Epidermal melanocyte (primary cell): ENCODE results near the gene LCK.

ENCODE experiments used
- DNase-seq: peaks from one replicate; pipeline ENCODE4 v3.0.0; 2011; ENCODE audit warnings: low spot score; ENCODE audit not compliant: insufficient read length

The LCK gene

DNA sequence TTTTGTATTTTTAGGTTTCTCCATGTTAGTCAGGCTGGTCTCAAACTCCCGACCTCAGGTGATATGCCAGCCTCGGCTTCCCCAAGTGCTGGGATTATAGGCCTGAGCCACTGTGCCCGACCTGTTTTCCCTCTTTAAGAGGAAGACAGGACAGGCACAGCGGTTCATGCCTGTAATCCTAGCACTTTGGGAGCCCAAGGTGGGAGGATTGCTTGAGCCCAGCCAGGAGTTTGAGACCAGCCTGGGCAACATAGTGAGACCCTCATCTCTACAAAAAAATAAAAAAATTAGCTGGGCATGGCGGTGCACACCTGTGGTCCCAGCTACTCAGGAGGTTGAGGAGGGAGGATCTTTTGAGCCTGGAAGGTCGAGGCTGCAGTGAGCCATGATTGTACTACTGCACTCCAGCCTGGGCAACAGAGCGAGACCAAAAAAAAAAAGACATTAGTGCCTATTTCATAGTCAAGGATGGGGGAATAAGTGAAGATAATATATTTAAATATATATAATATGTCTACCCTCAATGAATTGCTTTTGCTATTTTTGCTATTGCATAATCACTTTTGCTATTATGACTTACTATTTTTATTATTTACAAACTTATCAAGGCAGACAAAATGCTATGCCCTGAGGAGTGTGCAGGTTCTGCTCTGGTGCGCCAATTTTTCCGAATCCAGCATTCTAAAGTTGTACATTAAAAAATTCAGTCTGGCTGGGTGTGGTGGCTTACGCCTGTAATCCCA lies 67.2 kb downstream of the LCK start:
- no peak for DNase-seq

DNA sequence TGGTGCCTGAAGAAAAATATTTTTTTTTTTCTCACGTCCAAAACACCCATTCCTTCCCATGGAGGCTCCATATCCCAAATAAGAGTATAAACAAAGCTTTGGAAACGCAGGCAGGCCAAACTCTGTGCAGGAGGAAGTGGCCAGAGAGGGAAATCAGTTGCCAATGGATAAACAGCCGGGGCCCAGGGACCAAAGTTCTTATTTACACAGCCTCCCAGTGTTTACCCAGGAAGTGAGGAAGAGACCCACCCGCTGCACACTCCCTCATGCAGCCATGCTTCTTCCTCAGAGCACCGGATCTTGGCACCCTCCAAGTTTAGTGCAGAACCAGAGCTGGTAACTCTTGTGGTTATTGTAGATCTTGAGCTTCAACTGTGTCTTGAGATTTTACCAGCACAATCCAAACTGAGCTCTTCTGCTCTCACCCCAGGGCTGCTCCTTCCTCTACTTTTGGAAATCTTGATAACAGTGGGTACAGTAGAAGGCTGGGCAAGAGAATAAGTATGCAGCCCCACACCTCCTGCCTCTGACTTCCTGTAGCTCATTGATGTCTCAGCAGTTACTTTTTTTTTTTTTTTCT lies 70.7 kb downstream of the LCK start:
- no peak for DNase-seq

DNA sequence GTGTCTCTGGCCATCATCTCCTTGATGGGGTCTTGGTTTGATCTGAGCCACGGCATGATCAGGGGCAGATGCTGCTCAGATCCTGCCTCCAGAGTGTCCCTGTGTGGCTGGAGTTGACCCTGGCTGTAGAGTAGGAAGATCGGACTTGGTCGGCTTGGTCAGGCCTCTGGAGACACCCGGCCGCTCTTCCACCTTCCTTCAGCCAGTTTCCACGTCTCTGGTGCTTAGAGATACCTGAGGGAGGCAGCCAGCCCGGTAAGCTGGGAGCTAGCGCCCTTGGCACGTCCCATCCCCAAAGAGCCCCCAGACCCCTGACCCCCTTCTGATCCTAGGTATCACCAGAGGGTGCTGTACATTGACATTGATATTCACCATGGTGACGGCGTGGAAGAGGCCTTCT lies 76.1 kb downstream of the LCK start:
- DNase-seq: no peak

DNA sequence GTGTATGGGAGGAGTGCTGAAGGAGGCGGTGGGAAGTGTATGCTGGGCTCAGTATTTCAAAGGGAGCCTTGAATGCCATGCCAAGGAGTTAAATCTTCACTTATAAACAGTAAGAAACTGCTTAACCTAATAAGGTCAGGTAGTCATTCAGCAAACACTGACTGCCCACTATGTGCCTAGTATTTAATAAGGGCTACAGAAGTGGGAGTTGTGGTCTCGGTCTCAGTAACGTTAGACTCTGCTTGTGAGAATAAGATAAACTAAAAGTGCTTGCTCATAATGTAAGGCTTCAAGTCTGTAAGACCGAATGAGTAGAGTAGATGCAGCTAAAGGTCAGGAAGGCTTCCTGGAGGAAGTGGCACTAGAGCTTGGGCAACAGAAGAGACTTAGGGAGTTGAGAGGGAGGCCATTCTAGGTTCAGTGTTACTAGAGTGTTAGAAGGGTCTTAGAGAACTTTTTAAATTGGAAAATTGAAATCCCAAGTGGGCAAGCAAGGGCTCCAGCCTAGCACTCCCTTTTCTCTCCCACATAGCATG lies 78.9 kb downstream of the LCK start:
- DNase-seq: no peak

DNA sequence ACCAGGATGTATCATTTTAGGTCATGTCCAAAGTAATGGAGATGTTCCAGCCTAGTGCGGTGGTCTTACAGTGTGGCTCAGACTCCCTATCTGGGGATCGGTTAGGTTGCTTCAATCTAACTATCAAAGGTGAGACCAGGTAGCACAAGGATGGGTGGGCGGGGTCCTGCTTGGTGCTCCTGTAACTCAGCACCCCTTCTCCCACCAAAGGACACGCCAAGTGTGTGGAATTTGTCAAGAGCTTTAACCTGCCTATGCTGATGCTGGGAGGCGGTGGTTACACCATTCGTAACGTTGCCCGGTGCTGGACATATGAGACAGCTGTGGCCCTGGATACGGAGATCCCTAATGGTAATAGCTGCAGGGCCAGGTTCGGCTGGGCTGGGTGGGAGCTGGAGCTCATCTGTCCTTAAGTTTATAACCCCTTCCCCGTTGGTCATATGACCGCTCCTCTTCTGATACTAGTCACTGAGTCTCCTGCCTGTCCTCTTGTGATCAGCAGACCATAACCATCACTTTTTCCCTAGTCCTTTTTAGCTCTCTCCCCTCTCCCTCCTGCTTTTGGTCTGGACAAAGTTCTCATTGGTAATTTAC lies 79.6 kb downstream of the LCK start:
- DNase-seq: no peak

DNA sequence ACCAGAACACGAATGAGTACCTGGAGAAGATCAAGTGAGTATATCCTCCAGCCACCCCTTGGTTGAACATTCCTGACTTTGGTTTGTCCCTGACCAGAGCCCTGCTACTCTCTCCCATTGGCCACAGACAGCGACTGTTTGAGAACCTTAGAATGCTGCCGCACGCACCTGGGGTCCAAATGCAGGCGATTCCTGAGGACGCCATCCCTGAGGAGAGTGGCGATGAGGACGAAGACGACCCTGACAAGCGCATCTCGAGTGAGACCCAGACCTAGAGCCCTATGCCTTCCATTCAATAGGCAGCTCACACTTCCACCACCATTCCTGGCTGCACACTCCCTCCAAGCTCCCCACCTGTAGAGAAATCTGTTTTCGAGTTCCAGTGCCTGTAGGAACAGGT lies 80.5 kb downstream of the LCK start:
- no peak for DNase-seq

DNA sequence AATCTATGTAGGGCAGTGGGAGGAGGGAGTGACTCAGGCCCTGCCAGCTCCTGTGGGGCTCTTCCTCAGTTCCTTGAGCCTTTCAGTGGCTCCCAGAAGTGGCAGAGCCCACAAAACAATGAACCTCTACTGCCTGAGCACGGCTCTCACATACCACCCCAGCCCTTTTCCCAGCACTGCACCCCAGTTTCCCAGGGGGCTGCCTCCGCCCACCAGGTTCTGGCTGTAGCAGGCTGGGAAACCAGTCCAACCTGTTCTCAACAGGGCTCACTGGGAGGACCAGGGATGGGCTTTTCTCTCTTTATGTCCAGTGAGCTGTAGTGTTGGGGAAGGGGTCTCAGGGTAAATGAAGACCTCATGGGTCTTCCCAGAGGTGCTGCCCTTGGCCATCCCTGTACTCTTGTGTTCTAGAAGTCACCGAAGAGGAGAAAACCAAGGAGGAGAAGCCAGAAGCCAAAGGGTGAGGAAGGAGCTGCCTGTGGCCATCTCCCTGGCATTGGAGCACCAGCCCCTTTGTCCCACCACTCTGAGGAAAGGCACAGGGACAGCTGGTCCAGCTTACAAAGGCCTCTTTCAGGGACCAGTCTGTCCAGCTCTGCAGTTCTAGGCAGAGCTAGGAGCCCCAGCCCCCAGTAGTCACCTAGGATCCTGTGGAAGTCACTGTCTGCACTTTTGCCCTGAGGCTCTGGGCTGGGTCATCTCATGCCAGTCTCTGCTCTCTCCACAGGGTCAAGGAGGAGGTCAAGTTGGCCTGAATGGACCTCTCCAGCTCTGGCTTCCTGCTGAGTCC lies 81.4 kb downstream of the LCK start:
- no peak for DNase-seq

DNA sequence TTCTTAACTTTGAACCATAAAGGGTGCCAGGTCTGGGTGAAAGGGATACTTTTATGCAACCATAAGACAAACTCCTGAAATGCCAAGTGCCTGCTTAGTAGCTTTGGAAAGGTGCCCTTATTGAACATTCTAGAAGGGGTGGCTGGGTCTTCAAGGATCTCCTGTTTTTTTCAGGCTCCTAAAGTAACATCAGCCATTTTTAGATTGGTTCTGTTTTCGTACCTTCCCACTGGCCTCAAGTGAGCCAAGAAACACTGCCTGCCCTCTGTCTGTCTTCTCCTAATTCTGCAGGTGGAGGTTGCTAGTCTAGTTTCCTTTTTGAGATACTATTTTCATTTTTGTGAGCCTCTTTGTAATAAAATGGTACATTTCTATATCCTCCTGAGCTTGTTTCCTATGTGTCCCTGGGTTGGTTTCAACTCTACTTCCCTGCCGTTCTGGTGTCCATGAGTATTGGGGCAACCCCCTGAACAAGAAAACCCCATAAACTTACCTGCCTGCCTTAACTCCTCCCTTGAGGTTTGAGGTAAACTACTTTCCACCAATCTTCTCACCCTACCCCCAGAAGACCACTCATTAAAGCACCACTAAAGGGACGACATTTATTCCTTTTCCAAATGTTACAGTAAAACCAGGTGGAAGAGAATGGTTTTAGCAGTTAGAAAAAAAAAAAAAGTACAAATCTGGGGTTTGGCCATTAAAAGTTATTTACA lies 82.3 kb downstream of the LCK start:
- DNase-seq: no peak

DNA sequence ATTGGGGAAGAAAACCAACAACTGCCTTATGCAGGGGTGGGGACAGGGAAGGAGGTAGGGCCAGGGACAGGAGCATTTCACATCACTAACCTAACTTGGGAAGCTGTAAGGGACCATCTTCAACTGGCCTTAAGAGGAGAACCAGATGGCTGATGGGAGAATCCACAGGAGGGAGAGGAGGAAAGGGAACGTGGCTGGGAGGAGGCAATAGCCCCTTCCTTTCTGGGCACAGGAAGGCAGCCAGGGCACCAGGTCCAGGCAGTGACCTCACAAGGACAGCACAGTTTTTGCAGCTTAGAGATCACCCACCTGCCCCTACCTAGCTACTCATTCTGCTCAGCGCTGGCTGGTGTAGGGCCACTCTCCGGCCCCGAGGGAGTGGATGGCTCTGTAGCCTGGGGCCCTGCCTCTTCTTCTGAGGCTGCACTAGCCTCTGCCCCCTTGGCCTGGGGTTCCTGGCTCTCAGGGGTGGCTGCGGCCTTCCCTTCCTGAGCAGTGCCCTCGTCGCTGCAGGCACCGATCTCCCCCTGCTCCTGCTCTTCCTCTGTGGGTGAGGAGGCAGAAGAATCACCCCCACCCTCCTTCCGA lies 83.3 kb downstream of the LCK start:
- DNase-seq: no peak

DNA sequence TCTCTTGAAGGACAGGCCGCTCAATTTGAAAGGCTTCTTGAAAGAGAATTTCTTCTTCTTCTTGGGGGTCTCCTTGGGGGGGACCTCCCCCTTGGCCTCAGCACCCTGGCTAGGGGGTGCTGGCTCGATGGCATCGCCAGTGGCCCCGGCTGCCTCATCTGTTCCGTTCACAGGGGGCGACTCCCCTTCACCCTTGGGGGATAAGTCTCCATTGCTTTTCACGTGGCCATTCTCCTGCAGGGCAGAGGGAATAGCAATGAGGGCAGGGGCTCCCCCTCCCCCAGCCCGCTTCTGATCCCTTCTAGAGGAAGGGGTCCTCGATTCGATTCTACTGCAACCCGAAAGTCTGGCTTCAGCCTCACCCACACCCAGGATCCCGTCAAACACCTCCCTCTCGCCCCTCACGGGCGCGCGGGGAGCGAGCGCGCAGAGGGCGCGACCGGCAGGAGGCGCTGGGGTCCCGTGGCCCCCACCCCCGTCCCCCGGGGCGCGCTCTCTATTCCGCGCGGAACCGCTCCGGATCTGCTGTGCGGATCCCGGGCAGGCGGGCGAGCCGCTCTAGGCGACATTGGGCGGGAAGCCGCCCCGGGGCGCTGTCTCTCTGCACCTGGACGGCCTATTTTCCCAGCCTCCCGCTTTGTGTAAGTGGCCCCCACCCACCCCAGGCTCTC lies 83.9 kb downstream of the LCK start:
- DNase-seq: no peak

DNA sequence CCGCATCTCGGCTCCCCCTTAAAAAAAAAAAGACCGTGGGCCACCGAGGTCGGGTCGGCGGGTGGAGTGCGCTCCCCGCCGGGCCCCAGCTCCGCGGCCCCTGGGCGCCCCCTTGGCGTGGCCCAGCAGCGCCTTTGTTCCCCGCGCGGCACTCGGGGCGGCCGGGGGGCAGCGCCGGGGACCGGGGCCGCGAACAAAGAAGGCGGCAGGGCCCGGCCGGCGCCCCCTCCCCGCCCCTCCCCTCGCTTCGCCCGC lies 84.4 kb downstream of the LCK start:
- no peak for DNase-seq
